ENCODE results near the gene METTL17. TPM values are rescaled to one million over a fixed set of nuclear protein-coding genes. Genes with fewer than 3 reads are reported as not detected.
A peak's percentile ranks its signal among the peaks of the same experiment; 100 is the strongest.
"Not testable (repeated sequence)": the region's sequence is repeated elsewhere in the genome, so short reads cannot be mapped to it uniquely, and the experiment has no call there.

METTL17 gene
- 10 to 100 TPM; 53.0 to 73.5 (median 59.7) TPM for polyA plus RNA-seq (ENCODE audit: low read depth in 6 of 6)

- H3K27me3 Mint-ChIP-seq = peaks cover 0 to 4% (median 0%) of the 10 kb centered on the region in 3 donors
- H3K9me3 Mint-ChIP-seq = no peaks in the 10 kb centered on the region
- H3K27ac Mint-ChIP-seq = peak within 1 kb of the TSS; percentile 24 to 97 (median 88)
- H3K36me3 Mint-ChIP-seq = peaks cover 6 to 21% of the 10 kb centered on the region in 2 donors
- peaks cover 25 to 28% (median 26%) of the 10 kb centered on the region in 3 donors for H3K4me1 Mint-ChIP-seq
- DNase-seq = peak; percentile 81
- H3K4me3 Mint-ChIP-seq = peak within 1 kb of the TSS; percentile 87 to 98 (median 96)
- peak; percentile 95 to 96 for ATAC-seq (ENCODE audit: low read depth in 2 of 2)
These were observed at the start of gene METTL17 for GRCh38 chr14:20989787-20990600. Gene METTL17, plus strand, starts transcription at chr14:20989980. Its CDS starts 23 bp downstream, at chr14:20990003.

GRCh38 chr14:20945146-20945545 is 44.6 kb upstream of the METTL17 start:
- not testable (repeated sequence) for H3K9me3 Mint-ChIP-seq; H3K4me3 Mint-ChIP-seq; H3K4me1 Mint-ChIP-seq; H3K36me3 Mint-ChIP-seq; H3K27ac Mint-ChIP-seq; ATAC-seq (ENCODE audit: low read depth in 2 of 2); DNase-seq
- H3K27me3 Mint-ChIP-seq = peaks cover 23 to 46% (median 38%) of the 10 kb centered on the region in 3 donors

- not testable (repeated sequence) for DNase-seq; H3K36me3 Mint-ChIP-seq; H3K9me3 Mint-ChIP-seq; H3K4me1 Mint-ChIP-seq; ATAC-seq (ENCODE audit: low read depth in 2 of 2); H3K4me3 Mint-ChIP-seq; H3K27ac Mint-ChIP-seq
- H3K27me3 Mint-ChIP-seq = peaks cover 31 to 45% (median 45%) of the 10 kb centered on the region in 3 donors
These were observed 43.1 kb upstream of the METTL17 start for GRCh38 chr14:20946707-20947106.

- not testable (repeated sequence) for H3K4me3 Mint-ChIP-seq; H3K27ac Mint-ChIP-seq; ATAC-seq (ENCODE audit: low read depth in 2 of 2); H3K4me1 Mint-ChIP-seq; DNase-seq; H3K36me3 Mint-ChIP-seq; H3K9me3 Mint-ChIP-seq
- H3K27me3 Mint-ChIP-seq = peaks cover 50 to 61% (median 55%) of the 10 kb centered on the region in 3 donors
These were observed 34.8 kb upstream of the METTL17 start, which contains the start of gene RNASE2 for GRCh38 chr14:20954736-20955537. Gene RNASE2, plus strand, starts transcription at chr14:20955487. Its CDS starts 285 bp downstream, at chr14:20955772.

- ATAC-seq (ENCODE audit: low read depth in 2 of 2); H3K9me3 Mint-ChIP-seq; H3K36me3 Mint-ChIP-seq; DNase-seq; H3K4me1 Mint-ChIP-seq; H3K4me3 Mint-ChIP-seq; H3K27ac Mint-ChIP-seq: not testable (repeated sequence)
- peaks cover 45 to 56% (median 50%) of the 10 kb centered on the region in 3 donors for H3K27me3 Mint-ChIP-seq
These were observed 34.3 kb upstream of the METTL17 start for GRCh38 chr14:20955538-20955873.

GRCh38 chr14:20956376-20956976 is 33.3 kb upstream of the METTL17 start:
- H3K9me3 Mint-ChIP-seq = no peaks in the 10 kb centered on the region
- peaks cover 0 to 5% (median 4%) of the 10 kb centered on the region in 3 donors for H3K4me1 Mint-ChIP-seq
- ATAC-seq (ENCODE audit: low read depth in 2 of 2) = no peak
- H3K4me3 Mint-ChIP-seq = no peak overlapping the region
- H3K36me3 Mint-ChIP-seq = no peaks in the 10 kb centered on the region
- DNase-seq = no peak
- H3K27ac Mint-ChIP-seq = no peak overlapping the region
- H3K27me3 Mint-ChIP-seq = peaks cover 40 to 53% (median 49%) of the 10 kb centered on the region in 3 donors

GRCh38 chr14:20958946-20959345 is 30.8 kb upstream of the METTL17 start:
- H3K4me3 Mint-ChIP-seq; H3K9me3 Mint-ChIP-seq; DNase-seq; H3K4me1 Mint-ChIP-seq; H3K36me3 Mint-ChIP-seq; ATAC-seq (ENCODE audit: low read depth in 2 of 2); H3K27ac Mint-ChIP-seq: not testable (repeated sequence)
- H3K27me3 Mint-ChIP-seq = peaks cover 33 to 49% (median 35%) of the 10 kb centered on the region in 3 donors

GRCh38 chr14:20969336-20969735 is 20.4 kb upstream of the METTL17 start:
- peaks cover 56 to 57% (median 56%) of the 10 kb centered on the region in 3 donors for H3K27me3 Mint-ChIP-seq
- H3K4me3 Mint-ChIP-seq = no peak overlapping the region
- no peaks in the 10 kb centered on the region for H3K36me3 Mint-ChIP-seq
- H3K27ac Mint-ChIP-seq = no peak overlapping the region
- DNase-seq (no peak), ATAC-seq (ENCODE audit: low read depth in 2 of 2) (no peak)
- peaks cover 4 to 12% (median 12%) of the 10 kb centered on the region in 3 donors for H3K4me1 Mint-ChIP-seq
- no peaks in the 10 kb centered on the region for H3K9me3 Mint-ChIP-seq

- DNase-seq (no peak), ATAC-seq (ENCODE audit: low read depth in 2 of 2) (peak; percentile 2)
- H3K27ac Mint-ChIP-seq = peak overlapping the region in 2 of 6 donors; percentile 22 to 83
- H3K9me3 Mint-ChIP-seq = no peaks in the 10 kb centered on the region
- peaks cover 4 to 12% (median 12%) of the 10 kb centered on the region in 3 donors for H3K4me1 Mint-ChIP-seq
- peak overlapping the region; percentile 82 to 95 (median 91) for H3K4me3 Mint-ChIP-seq
- H3K27me3 Mint-ChIP-seq = peaks cover 47 to 56% (median 50%) of the 10 kb centered on the region in 3 donors
- H3K36me3 Mint-ChIP-seq = no peaks in the 10 kb centered on the region
These were observed 19.2 kb upstream of the METTL17 start for GRCh38 chr14:20970647-20970982.

- DNase-seq (peak; percentile 75), ATAC-seq (ENCODE audit: low read depth in 2 of 2) (peak; percentile 85 to 89)
- Mint-ChIP-seq H3K36me3 (no peaks in the 10 kb centered on the region), H3K9me3 (no peaks in the 10 kb centered on the region), H3K4me1 (peaks cover 4 to 12% (median 12%) of the 10 kb centered on the region in 3 donors), H3K4me3 (peak overlapping the region; percentile 82 to 95 (median 91)), H3K27me3 (peaks cover 47 to 56% (median 50%) of the 10 kb centered on the region in 3 donors), H3K27ac (peak overlapping the region in 4 of 6 donors; percentile 8 to 83 (median 42))
These were observed 18.6 kb upstream of the METTL17 start for GRCh38 chr14:20970983-20971704.

GRCh38 chr14:20971705-20972021 is 18.1 kb upstream of the METTL17 start:
- no peak for DNase-seq
- no peaks in the 10 kb centered on the region for H3K9me3 Mint-ChIP-seq
- H3K27me3 Mint-ChIP-seq = peaks cover 47 to 56% (median 50%) of the 10 kb centered on the region in 3 donors
- H3K27ac Mint-ChIP-seq = peak overlapping the region in 3 of 6 donors; percentile 8 to 63 (median 49)
- peak overlapping the region; percentile 82 to 95 (median 91) for H3K4me3 Mint-ChIP-seq
- H3K4me1 Mint-ChIP-seq = peaks cover 4 to 12% (median 12%) of the 10 kb centered on the region in 3 donors
- no peaks in the 10 kb centered on the region for H3K36me3 Mint-ChIP-seq
- peak; percentile 25 to 29 for ATAC-seq (ENCODE audit: low read depth in 2 of 2)

- Mint-ChIP-seq H3K27me3 (peaks cover 38 to 45% (median 44%) of the 10 kb centered on the region in 3 donors), H3K36me3 (no peaks in the 10 kb centered on the region), H3K4me3 (no peak overlapping the region), H3K27ac (peak overlapping the region in 1 of 6 donors; percentile 92), H3K4me1 (peaks cover 4 to 12% (median 12%) of the 10 kb centered on the region in 3 donors), H3K9me3 (no peaks in the 10 kb centered on the region)
- ATAC-seq (ENCODE audit: low read depth in 2 of 2) (no peak), DNase-seq (no peak)
These were observed 16.3 kb upstream of the METTL17 start for GRCh38 chr14:20973501-20973900.

Measured in naive B cell (primary cell).